Gastrocnemius medialis (tissue), 4 donors: ENCODE results near the gene KRT80.

Experiments
- CTCF ChIP-seq, 5 experiments: fragments of 450-650 bp in 3 of 5; fragments of 200-600 bp in 2 of 5; sonication (generic) in 2 of 5; IDR thresholded peaks in 4 of 5; conservative IDR thresholded peaks in 1 of 5; 1 replicate in 4 of 5; 2 replicates in 1 of 5; pipeline ENCODE4 v1.5.1; 2016 to 2019; ENCODE audit warnings: antibody characterized with exemption in 5 of 5, mild to moderate bottlenecking in 3 of 5, moderate library complexity in 3 of 5
- POLR2A ChIP-seq, 2 donors: fragments of 450-650 bp; IDR thresholded peaks; one replicate each; pipeline ENCODE4 v1.6.1; 2017; ENCODE audit warnings: antibody characterized with exemption in 2 of 2, mild to moderate bottlenecking in 2 of 2, moderate library complexity in 2 of 2

- no peak for TF ChIP-seq CTCF (IDR thresholded peaks at IDR 0.05 in 4 of 5, conservative IDR thresholded peaks at IDR 0.05 in 1 of 5)
- TF ChIP-seq POLR2A (IDR thresholded peaks at IDR 0.05): no peak
These were observed 26.5 kb downstream of the KRT80 start for GRCh38 chr12:52165096-52165855.
